Uterus (tissue), 2 donors: Measurements from ENCODE around the gene PPP2R2D.

Source experiments
- CTCF ChIP-seq, 4 experiments: fragments of 200-600 bp in 2 of 4; fragments of 450-650 bp in 2 of 4; sonication (generic) in 2 of 4; IDR thresholded peaks; one replicate each; pipeline ENCODE4 v1.5.1; 2016 to 2019; ENCODE audit warnings: antibody characterized with exemption in 4 of 4, mild to moderate bottlenecking in 2 of 4, moderate library complexity in 1 of 4
- POLR2A ChIP-seq, 2 donors: fragments of 450-650 bp; IDR thresholded peaks; one replicate each; pipeline ENCODE4 v1.6.1; 2016; ENCODE audit warnings: antibody characterized with exemption in 2 of 2, mild to moderate bottlenecking in 1 of 2, moderate library complexity in 1 of 2

GRCh38 chr10:131929122-131929845 lies 28.5 kb downstream of the PPP2R2D start:
- TF ChIP-seq CTCF (IDR thresholded peaks at IDR 0.05), result no peak
- TF ChIP-seq POLR2A (IDR thresholded peaks at IDR 0.05), result no peak
